Vagina (tissue), 2 donors: ENCODE measurements around the gene CHRNA5.

Experiments
- CTCF ChIP-seq, 3 experiments: fragments of 450-650 bp in 2 of 3; fragments of 200-600 bp in 1 of 3; sonication (generic) in 1 of 3; IDR thresholded peaks; one replicate each; pipeline ENCODE4 v1.5.1; 2017 to 2019; ENCODE audit warnings: antibody characterized with exemption in 3 of 3, mild to moderate bottlenecking in 2 of 3, moderate library complexity in 2 of 3
- POLR2AphosphoS5 ChIP-seq, 2 donors: sonication (generic); formaldehyde crosslinking; IDR thresholded peaks; one replicate each; pipeline ENCODE4 v1.9.0; 2017; ENCODE audit warnings: antibody characterized with exemption in 2 of 2, mild to moderate bottlenecking in 2 of 2, low read depth in 1 of 2; ENCODE audit not compliant: insufficient read depth in 1 of 2

- TF ChIP-seq CTCF (IDR thresholded peaks at IDR 0.05) (no peak), POLR2AphosphoS5 (IDR thresholded peaks at IDR 0.05; ENCODE audit: insufficient read depth in 1 of 2, low read depth in 1 of 2) (no peak)
Measured at GRCh38 chr15:78538358-78538757, 27.0 kb upstream of the CHRNA5 start.
